Progenitor cell of endocrine pancreas (in vitro differentiated cells): Measurements from ENCODE around the gene OR10K1. TPM values are rescaled to one million over a fixed set of nuclear protein-coding genes. Genes with fewer than 3 reads are reported as not detected.

Source experiments
- DNase-seq: peaks from one replicate; pipeline ENCODE4 v3.0.0; 2021; ENCODE audit warnings: low spot score; ENCODE audit not compliant: unreplicated experiment
- H3K27ac Mint-ChIP-seq: 2 replicates; pipeline ENCODE4 v1.8.0; 2021; ENCODE audit warnings: mild to moderate bottlenecking, moderate library complexity, mixed read lengths
- H3K27me3 Mint-ChIP-seq: 2 replicates; pipeline ENCODE4 v1.8.0; 2021; ENCODE audit warnings: mixed read lengths
- H3K36me3 Mint-ChIP-seq: 2 replicates; pipeline ENCODE4 v1.8.0; 2022; ENCODE audit warnings: mixed read lengths; ENCODE audit not compliant: insufficient read depth
- H3K4me1 Mint-ChIP-seq: 2 replicates; pipeline ENCODE4 v1.8.0; 2021; ENCODE audit warnings: low read depth, mixed read lengths
- H3K4me3 Mint-ChIP-seq: 2 replicates; pipeline ENCODE4 v1.8.0; 2021; ENCODE audit warnings: low read depth, mild to moderate bottlenecking, moderate library complexity, mixed read lengths
- H3K9me3 Mint-ChIP-seq: 2 replicates; pipeline ENCODE4 v1.8.0; 2021; ENCODE audit warnings: low read depth, mixed read lengths
- CTCF ChIP-seq: fragments of 200-600 bp; sonication (generic); IDR thresholded peaks from one replicate; pipeline ENCODE4 v1.5.0; 2021; ENCODE audit warnings: antibody characterized with exemption, mild to moderate bottlenecking; ENCODE audit not compliant: unreplicated experiment
- total RNA-seq: library from RNA; stranded (reverse); gene quantifications from 2 replicates; pipeline ENCODE4 v1.2.1, GENCODE V29; 2021

OR10K1 gene
- total RNA-seq, 1 donor from 2014 or later = 0.07 TPM

- no peak for TF ChIP-seq CTCF
- Mint-ChIP-seq H3K4me3 (no peak overlapping the region), H3K9me3 (no peaks in the 10 kb centered on the region), H3K36me3 (no peaks in the 10 kb centered on the region), H3K4me1 (no peaks in the 10 kb centered on the region), H3K27me3 (no peaks in the 10 kb centered on the region), H3K27ac (no peak overlapping the region)
- no peak for DNase-seq
These were observed 55.3 kb downstream of the OR10K1 start for GRCh38 chr1:158516966-158517365.

Other genes with a start within 250 kb of the OR10K1 start
- not detected in 2 replicates for gene CD1A, start 207.4 kb upstream of the OR10K1 start, total RNA-seq
- not detected in 2 replicates for gene CD1C, start 171.9 kb upstream of the OR10K1 start, total RNA-seq
- gene CD1B, start 130.3 kb upstream of the OR10K1 start, total RNA-seq = not detected in 2 replicates
- not detected in 2 replicates for gene CD1E, start 107.9 kb upstream of the OR10K1 start, total RNA-seq
- not detected in 2 replicates for gene OR10T2, start 62.4 kb upstream of the OR10K1 start, total RNA-seq
- gene OR10K2, start 35.6 kb upstream of the OR10K1 start, total RNA-seq = not detected in 2 replicates
- gene OR10R2, start 10.4 kb downstream of the OR10K1 start, total RNA-seq = not detected in 2 replicates
- not detected in 2 replicates for gene OR6Y1, start 92.6 kb downstream of the OR10K1 start, total RNA-seq
- not detected in 2 replicates for gene OR6P1, start 108.7 kb downstream of the OR10K1 start, total RNA-seq
- gene OR10X1, start 118.1 kb downstream of the OR10K1 start, total RNA-seq = not detected in 2 replicates
- not detected in 2 replicates for gene OR10Z1, start 143.4 kb downstream of the OR10K1 start, total RNA-seq
- not detected in 2 replicates for gene SPTA1, start 224.9 kb downstream of the OR10K1 start, total RNA-seq
- gene OR6K2, start 238.8 kb downstream of the OR10K1 start, total RNA-seq = not detected in 2 replicates